Endothelial cell of umbilical vein (primary cell): Measurements from ENCODE around the gene PLAC1. TPM values are rescaled to one million over a fixed set of nuclear protein-coding genes. Genes with fewer than 3 reads are reported as not detected.

Experiments used
- BruUV-seq: library from RNA; stranded (reverse); fragments of 400-500 nt; replicated peaks from 2 replicates; lab custom pipeline; 2021; lab: Mats Ljungman, UMichigan
- CTCF ChIA-PET: fragments of 300-600, 350-600 bp; sonication (Branson Sonifier 250); formaldehyde crosslinking; loops from one replicate; lab custom pipeline; 2021; ENCODE audit warnings: antibody characterized with exemption, inconsistent platforms; lab: Charles Lee
- POLR2A ChIA-PET: fragments of 300-600, 350-600 bp; sonication (Branson Sonifier 250); formaldehyde crosslinking; loops from one replicate; lab custom pipeline; 2021; ENCODE audit warnings: antibody characterized with exemption, inconsistent platforms; lab: Charles Lee
- DNase-seq: peaks from one replicate; pipeline ENCODE4 v3.0.0-alpha.2; 2011; ENCODE audit warnings: low read depth, low spot score
- FAIRE-seq: peaks from 2 replicates; lab custom pipeline; 2011; peaks lifted over from hg19 to GRCh38; lab: Jason Lieb, UNC
- H2AFZ ChIP-seq: 2 replicates; pipeline ENCODE4 v1.6.0; 2012; ENCODE audit warnings: low read depth, low read length, control low read depth, inconsistent platforms
- H3K27ac ChIP-seq: 2 replicates; pipeline ENCODE4 v1.5.1; 2011; ENCODE audit warnings: low read depth, mild to moderate bottlenecking, control low read depth, low read length, moderate library complexity; ENCODE audit not compliant: insufficient read depth
- H3K27me3 ChIP-seq, 2 experiments: 2 replicates each; pipeline versions ENCODE4 v1.6.0 to v1.6.1; 2011; ENCODE audit warnings: low read length in 2 of 2, mixed read lengths in 1 of 2; ENCODE audit not compliant: control insufficient read depth in 2 of 2, insufficient read depth in 2 of 2
- H3K36me3 ChIP-seq, 2 experiments: 2 replicates in 1 of 2; 3 replicates in 1 of 2; pipeline ENCODE4 v1.5.1; 2011; ENCODE audit warnings: low read length in 2 of 2, mild to moderate bottlenecking in 1 of 2, moderate library complexity in 1 of 2; ENCODE audit not compliant: control insufficient read depth in 2 of 2, insufficient read depth in 2 of 2; ENCODE audit errors: extremely low read depth in 1 of 2
- H3K4me1 ChIP-seq: 3 replicates; pipeline ENCODE4 v1.5.1; 2011; ENCODE audit warnings: mild to moderate bottlenecking, low read length; ENCODE audit not compliant: control insufficient read depth, insufficient read depth; ENCODE audit errors: extremely low read depth
- H3K4me2 ChIP-seq: 2 replicates; pipeline ENCODE4 v1.6.1; 2011; ENCODE audit warnings: low read length, control low read depth, mixed read lengths; ENCODE audit not compliant: insufficient read depth
- H3K4me3 ChIP-seq, 3 experiments: fragments of 200-600 bp in 1 of 3; sonication (generic), shearing (Covaris generic) in 1 of 3; replicated peaks in 1 of 3; 2 replicates each; pipeline ENCODE4 v1.5.1; 2011 to 2016; ENCODE audit warnings: control low read depth in 3 of 3, low read length in 3 of 3, mild to moderate bottlenecking in 2 of 3, inconsistent platforms in 1 of 3, low read depth in 1 of 3, moderate library complexity in 1 of 3; ENCODE audit not compliant: insufficient read depth in 1 of 3
- H3K79me2 ChIP-seq: 2 replicates; pipeline ENCODE4 v1.6.0; 2012; ENCODE audit warnings: low read length, inconsistent platforms; ENCODE audit not compliant: control insufficient read depth, insufficient read depth
- H3K9ac ChIP-seq: replicated peaks from 2 replicates; pipeline ENCODE3; 2011; ENCODE audit warnings: low read length, control low read depth; ENCODE audit not compliant: insufficient read depth; ENCODE audit errors: extremely low read depth
- H3K9me1 ChIP-seq: replicated peaks from 3 replicates; pipeline ENCODE4 v1.6.0; 2011; ENCODE audit warnings: mild to moderate bottlenecking, low read length; ENCODE audit not compliant: control insufficient read depth, insufficient read depth; ENCODE audit errors: extremely low read depth
- H3K9me3 ChIP-seq: replicated peaks from 2 replicates; pipeline ENCODE4 v1.5.1; 2012; ENCODE audit warnings: low read length, inconsistent platforms; ENCODE audit not compliant: control insufficient read depth, insufficient read depth
- H4K20me1 ChIP-seq: replicated peaks from 2 replicates; pipeline ENCODE3; 2011; ENCODE audit warnings: mild to moderate bottlenecking, low read length; ENCODE audit not compliant: control insufficient read depth, insufficient read depth; ENCODE audit errors: extremely low read depth
- EZH2 ChIP-seq: IDR thresholded peaks from 2 replicates; pipeline ENCODE4 v1.6.1; 2012; ENCODE audit warnings: borderline replicate concordance, low read depth, mild to moderate bottlenecking, moderate library complexity, low read length, inconsistent platforms; ENCODE audit not compliant: severe bottlenecking
- GATA2 ChIP-seq: IDR thresholded peaks from 2 replicates; pipeline ENCODE4 v1.7.0; 2011; ENCODE audit warnings: low read depth, mild to moderate bottlenecking, moderate library complexity, mixed read lengths, low read length; ENCODE audit not compliant: insufficient read length, insufficient read depth
- JUN ChIP-seq: IDR thresholded peaks from 2 replicates; pipeline ENCODE4 v1.6.1; 2011; ENCODE audit warnings: borderline replicate concordance, low read depth; ENCODE audit not compliant: insufficient read length, insufficient read depth
- MYC ChIP-seq: IDR thresholded peaks from one replicate; pipeline ENCODE4 v1.6.1; 2011; ENCODE audit warnings: mild to moderate bottlenecking, low read depth, low read length
- POLR2A ChIP-seq: IDR thresholded peaks from 2 replicates; pipeline ENCODE4 v1.6.1; 2012; ENCODE audit warnings: low read depth, mild to moderate bottlenecking, control low read depth, low read length
- POLR2AphosphoS5 ChIP-seq: IDR thresholded peaks from 2 replicates; pipeline ENCODE4 v1.6.1; 2012; ENCODE audit warnings: low read depth, mild to moderate bottlenecking, control low read depth, low read length, moderate library complexity; ENCODE audit not compliant: insufficient read depth
- dilution Hi-C: fragments of 300-500 bp; cut with MboI; formaldehyde crosslinking; loops from one replicate; pipeline ENCODE4 v1.15.0; 2019; ENCODE audit warnings: low sequenced_read_pairs; ENCODE audit not compliant: extremely low pct_ligation_motif_present
- intact Hi-C: fragments of 100-400 bp; cut with micrococcal nuclease; formaldehyde crosslinking; loops from one replicate; pipeline ENCODE4 v1.10.0; 2022
- polyA plus RNA-seq, 4 experiments: library from polyadenylated mRNA; depleted of rRNA in 3 of 4; stranded (reverse) in 3 of 4; unstranded in 1 of 4; fragments of >200 nt; gene quantifications; 2 replicates each; pipeline versions ENCODE4 v1.2.1 to v1.2.3, GENCODE V29; 2011 to 2012; ENCODE audit warnings: missing spikeins in 1 of 4
- total RNA-seq: library from RNA; stranded (reverse); gene quantifications from 2 replicates; pipeline ENCODE4 v1.2.3, GENCODE V29; 2021
- TF ChIP-seq, protein P1 (sequence below): IDR thresholded peaks from 2 replicates; pipeline ENCODE4 v1.6.1; 2011; ENCODE audit not compliant: insufficient read depth, insufficient read length
- TF ChIP-seq, protein P2 (sequence below), 2 donors: IDR thresholded peaks; 1 replicate in 1 of 2; 2 replicates in 1 of 2; pipeline ENCODE4 v1.5.1; 2011; ENCODE audit warnings: low read length in 2 of 2, mild to moderate bottlenecking in 2 of 2, moderate library complexity in 2 of 2, control low read depth in 1 of 2, inconsistent platforms in 1 of 2, low read depth in 1 of 2; ENCODE audit not compliant: insufficient read depth in 1 of 2; ENCODE audit errors: extremely low read depth in 1 of 2

PLAC1 gene
- total and polyA plus RNA-seq, 2 donors (not counting 3 experiments of a cell fraction or from before 2014, with no cell fraction given): 0.58 to 2.4 TPM

DNA sequence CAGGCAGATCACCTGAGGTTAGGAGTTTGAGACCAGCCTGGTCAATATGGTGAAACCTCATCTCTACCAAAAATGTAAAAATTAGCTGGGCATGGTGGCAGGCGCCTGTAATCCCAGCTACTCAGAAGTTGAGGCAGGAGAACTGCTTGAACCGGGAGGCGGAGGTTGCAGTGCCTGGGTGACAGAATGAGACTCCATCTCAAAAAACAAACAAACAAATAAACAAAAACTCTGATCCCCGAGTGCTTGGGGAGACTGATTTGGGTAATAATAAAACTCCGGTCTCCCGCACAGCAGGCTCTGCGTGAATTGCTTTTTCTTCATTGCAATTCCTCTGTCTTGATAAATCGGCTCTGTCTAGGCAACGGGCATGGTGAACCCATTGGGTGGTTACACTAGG is 124.9 kb downstream of the PLAC1 start:
- intact Hi-C loops: no loop called here
- Histone ChIP-seq H2AFZ (no peak overlapping the region), H3K4me2 (no peak overlapping the region), H3K27me3 (no peaks in the 10 kb centered on the region), H3K79me2 (no peaks in the 10 kb centered on the region), H3K27ac (no peak overlapping the region), H4K20me1 (no peaks in the 10 kb centered on the region), H3K4me1 (peaks cover 10% of the 10 kb centered on the region), H3K36me3 (no peaks in the 10 kb centered on the region), H3K4me3 (no peak overlapping the region), H3K9ac (no peak overlapping the region), H3K9me3 (no peaks in the 10 kb centered on the region), H3K9me1 (no peaks in the 10 kb centered on the region)
- dilution Hi-C loops: no loop called here
- FAIRE-seq (no peak), DNase-seq (no peak)
- TF ChIP-seq GATA2: no peak
- TF ChIP-seq, protein P1, sequence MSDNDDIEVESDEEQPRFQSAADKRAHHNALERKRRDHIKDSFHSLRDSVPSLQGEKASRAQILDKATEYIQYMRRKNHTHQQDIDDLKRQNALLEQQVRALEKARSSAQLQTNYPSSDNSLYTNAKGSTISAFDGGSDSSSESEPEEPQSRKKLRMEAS: no peak
- TF ChIP-seq JUN: no peak
- TF ChIP-seq EZH2: no peak
- no peak for TF ChIP-seq POLR2A
- TF ChIP-seq, protein P2, sequence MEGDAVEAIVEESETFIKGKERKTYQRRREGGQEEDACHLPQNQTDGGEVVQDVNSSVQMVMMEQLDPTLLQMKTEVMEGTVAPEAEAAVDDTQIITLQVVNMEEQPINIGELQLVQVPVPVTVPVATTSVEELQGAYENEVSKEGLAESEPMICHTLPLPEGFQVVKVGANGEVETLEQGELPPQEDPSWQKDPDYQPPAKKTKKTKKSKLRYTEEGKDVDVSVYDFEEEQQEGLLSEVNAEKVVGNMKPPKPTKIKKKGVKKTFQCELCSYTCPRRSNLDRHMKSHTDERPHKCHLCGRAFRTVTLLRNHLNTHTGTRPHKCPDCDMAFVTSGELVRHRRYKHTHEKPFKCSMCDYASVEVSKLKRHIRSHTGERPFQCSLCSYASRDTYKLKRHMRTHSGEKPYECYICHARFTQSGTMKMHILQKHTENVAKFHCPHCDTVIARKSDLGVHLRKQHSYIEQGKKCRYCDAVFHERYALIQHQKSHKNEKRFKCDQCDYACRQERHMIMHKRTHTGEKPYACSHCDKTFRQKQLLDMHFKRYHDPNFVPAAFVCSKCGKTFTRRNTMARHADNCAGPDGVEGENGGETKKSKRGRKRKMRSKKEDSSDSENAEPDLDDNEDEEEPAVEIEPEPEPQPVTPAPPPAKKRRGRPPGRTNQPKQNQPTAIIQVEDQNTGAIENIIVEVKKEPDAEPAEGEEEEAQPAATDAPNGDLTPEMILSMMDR (IDR thresholded peaks at IDR 0.05; ENCODE audit: extremely low read depth in 1 of 2, insufficient read depth in 1 of 2, low read depth in 1 of 2, low read length in 2 of 2): no peak
- TF ChIP-seq MYC: no peak
- no peak for TF ChIP-seq POLR2AphosphoS5
- BruUV-seq: no TSS peak
- POLR2A ChIA-PET: no interaction called here
- CTCF ChIA-PET: no interaction called here
